Peyer's patch (tissue), 4 donors: ENCODE measurements around the gene HIBCH.

Experiments used
- POLR2A ChIP-seq, 2 donors: fragments of 450-650 bp; IDR thresholded peaks; one replicate each; pipeline ENCODE4 v1.5.1; 2017; ENCODE audit warnings: antibody characterized with exemption in 2 of 2, mild to moderate bottlenecking in 2 of 2, moderate library complexity in 2 of 2
- TF ChIP-seq, protein P1 (sequence below), 6 experiments: fragments of 450-650 bp in 4 of 6; fragments of 200-600 bp in 2 of 6; sonication (generic) in 1 of 6; IDR thresholded peaks; one replicate each; pipeline ENCODE4 v1.5.1; 2017 to 2019; ENCODE audit warnings: antibody characterized with exemption in 6 of 6, mild to moderate bottlenecking in 3 of 6, moderate library complexity in 1 of 6

DNA sequence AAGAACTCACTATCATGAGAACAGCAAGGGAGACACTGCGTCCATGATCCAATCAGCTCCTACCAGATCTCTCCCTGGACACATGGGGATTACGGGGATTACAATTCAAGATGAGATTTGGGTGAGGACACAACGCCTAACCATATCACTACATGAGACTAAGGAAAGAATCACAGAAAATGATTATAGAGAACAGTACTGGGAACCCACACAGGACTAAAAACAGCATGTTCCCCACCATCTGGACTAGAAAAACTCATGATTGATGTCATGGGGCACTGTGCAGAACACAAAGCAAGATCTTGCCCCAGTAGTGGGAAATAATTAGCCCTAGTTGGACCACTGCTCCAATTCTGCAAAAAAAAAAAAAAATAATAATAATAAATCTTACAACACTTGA, 63.5 kb downstream of the HIBCH start:
- TF ChIP-seq, protein P1, sequence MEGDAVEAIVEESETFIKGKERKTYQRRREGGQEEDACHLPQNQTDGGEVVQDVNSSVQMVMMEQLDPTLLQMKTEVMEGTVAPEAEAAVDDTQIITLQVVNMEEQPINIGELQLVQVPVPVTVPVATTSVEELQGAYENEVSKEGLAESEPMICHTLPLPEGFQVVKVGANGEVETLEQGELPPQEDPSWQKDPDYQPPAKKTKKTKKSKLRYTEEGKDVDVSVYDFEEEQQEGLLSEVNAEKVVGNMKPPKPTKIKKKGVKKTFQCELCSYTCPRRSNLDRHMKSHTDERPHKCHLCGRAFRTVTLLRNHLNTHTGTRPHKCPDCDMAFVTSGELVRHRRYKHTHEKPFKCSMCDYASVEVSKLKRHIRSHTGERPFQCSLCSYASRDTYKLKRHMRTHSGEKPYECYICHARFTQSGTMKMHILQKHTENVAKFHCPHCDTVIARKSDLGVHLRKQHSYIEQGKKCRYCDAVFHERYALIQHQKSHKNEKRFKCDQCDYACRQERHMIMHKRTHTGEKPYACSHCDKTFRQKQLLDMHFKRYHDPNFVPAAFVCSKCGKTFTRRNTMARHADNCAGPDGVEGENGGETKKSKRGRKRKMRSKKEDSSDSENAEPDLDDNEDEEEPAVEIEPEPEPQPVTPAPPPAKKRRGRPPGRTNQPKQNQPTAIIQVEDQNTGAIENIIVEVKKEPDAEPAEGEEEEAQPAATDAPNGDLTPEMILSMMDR (IDR thresholded peaks at IDR 0.05) = no peak
- TF ChIP-seq POLR2A (IDR thresholded peaks at IDR 0.05) = no peak
